Airway epithelial cell (primary cell): Measurements from ENCODE around the gene WT1. TPM values are rescaled to one million over a fixed set of nuclear protein-coding genes. Genes with fewer than 3 reads are reported as not detected.

Experiments
- total RNA-seq: library from RNA; depleted of rRNA; stranded (reverse); fragments of >200 nt; gene quantifications from 2 replicates; pipeline ENCODE4 v1.2.3, GENCODE V29; 2015

Gene WT1
- not detected in 2 replicates for total RNA-seq

GRCh38 chr11:32435511-32435941 is at the start of gene WT1:
Gene WT1 (minus strand): TSS chr11:32435539.

Other genes with a start within 250 kb of the WT1 start
- 544 and 577 TPM in 2 replicates for gene EIF3M, start 148.3 kb upstream of the WT1 start, total RNA-seq